Measurements from ENCODE around the gene UTP15.

The UTP15 gene

DNA sequence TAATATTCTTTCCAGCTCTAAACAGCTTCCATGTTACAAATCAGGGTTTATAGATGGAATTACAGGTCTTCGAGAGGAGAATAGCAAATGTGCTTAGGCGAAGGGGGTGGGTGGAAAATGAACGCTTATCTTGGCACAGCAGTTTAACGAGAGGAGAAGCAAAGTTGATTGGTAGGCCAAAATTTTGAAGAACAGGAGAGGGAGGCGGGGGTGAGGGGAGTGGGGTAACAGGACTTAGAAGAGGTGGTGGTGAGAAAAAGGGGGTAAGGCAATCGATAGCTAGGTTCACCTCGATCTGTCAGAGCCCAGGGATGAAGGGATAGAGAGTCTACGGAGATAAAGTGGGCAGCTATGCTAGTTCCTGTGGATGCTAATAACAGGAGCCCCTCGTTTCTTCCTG, 868 bp upstream of the UTP15 start:
- TF ChIP-seq, protein P1, sequence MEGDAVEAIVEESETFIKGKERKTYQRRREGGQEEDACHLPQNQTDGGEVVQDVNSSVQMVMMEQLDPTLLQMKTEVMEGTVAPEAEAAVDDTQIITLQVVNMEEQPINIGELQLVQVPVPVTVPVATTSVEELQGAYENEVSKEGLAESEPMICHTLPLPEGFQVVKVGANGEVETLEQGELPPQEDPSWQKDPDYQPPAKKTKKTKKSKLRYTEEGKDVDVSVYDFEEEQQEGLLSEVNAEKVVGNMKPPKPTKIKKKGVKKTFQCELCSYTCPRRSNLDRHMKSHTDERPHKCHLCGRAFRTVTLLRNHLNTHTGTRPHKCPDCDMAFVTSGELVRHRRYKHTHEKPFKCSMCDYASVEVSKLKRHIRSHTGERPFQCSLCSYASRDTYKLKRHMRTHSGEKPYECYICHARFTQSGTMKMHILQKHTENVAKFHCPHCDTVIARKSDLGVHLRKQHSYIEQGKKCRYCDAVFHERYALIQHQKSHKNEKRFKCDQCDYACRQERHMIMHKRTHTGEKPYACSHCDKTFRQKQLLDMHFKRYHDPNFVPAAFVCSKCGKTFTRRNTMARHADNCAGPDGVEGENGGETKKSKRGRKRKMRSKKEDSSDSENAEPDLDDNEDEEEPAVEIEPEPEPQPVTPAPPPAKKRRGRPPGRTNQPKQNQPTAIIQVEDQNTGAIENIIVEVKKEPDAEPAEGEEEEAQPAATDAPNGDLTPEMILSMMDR (IDR thresholded peaks at IDR 0.05; ENCODE audit: low read depth, low read length): no peak
- DNase-seq (ENCODE audit: extremely low read depth, low read depth): no peak

DNA sequence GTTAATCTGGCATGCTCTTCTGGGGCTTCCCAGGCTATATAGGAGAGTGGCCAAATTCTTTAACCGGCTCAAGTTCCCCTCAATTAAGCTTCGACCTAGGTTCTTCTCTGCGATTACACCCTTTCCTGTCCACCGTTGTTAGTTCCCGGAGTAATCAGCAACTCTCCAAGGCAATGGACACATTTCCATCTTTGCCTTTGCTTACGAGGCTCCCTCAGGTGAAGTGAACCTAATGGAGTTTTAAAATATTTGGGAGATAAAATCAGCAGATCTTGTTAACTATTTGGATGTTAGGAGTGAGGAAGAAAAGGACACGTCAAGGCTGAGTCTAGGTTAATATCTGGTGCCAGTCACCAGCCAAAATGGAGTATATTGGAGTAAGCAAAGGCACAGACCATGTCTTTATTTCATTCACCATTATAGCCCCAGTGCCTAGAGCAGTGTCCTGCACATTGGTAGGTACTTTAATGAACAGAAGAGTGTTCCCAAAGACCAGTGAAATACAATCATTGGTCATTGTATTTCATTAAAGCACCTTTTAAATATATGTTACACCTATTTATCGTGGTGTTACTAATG, 515 bp downstream of the UTP15 start:
- TF ChIP-seq, protein P1 (IDR thresholded peaks at IDR 0.05; ENCODE audit: low read depth, low read length): no peak

DNA sequence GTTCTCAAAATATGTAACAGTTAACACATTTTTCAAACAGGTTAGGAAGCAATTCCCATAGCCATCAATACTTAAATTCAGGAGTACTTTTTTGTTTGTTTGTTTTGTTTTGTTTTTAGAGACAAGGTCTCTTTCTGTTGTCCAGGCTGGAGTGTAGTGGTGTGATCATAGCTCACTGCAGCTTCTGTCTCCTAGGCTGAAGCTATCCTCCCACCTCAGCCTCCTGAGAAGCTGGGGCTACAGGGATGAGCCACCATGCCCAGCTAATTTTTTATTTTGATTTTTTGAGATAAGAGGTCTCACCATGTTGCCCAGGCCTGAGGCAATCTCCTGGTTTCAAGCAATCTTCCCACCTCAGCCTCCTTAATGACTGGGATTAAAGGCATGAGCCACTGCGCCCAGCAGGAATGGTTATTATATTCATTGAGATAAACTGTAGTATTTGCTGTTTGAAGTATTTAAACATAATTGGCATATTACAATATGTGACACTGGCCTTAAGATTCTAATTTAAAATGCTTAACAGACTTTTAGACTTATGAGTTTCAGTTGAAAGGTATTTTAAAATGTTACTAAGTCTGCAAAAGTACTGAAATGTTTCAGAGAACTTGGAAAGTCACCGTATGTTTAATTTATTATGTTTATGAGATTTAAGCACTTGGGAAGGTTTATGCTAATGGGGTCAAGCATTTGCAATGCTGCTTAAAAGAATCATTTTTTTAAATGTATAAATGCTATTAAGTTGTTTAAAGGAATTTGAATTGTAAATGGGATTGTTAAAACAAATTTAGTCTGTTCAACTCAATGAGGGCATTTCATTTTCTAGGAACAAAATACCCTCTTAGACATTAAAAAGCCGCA, 17.0 kb downstream of the UTP15 start:
- DNase-seq (ENCODE audit: extremely low read depth, low read depth): no peak
- TF ChIP-seq, protein P1 (IDR thresholded peaks at IDR 0.05; ENCODE audit: low read depth, low read length): no peak

More for the DNA sequence above, 515 bp downstream of the UTP15 start:
- DNase-seq (ENCODE audit: extremely low read depth, low read depth): no peak

DNA sequence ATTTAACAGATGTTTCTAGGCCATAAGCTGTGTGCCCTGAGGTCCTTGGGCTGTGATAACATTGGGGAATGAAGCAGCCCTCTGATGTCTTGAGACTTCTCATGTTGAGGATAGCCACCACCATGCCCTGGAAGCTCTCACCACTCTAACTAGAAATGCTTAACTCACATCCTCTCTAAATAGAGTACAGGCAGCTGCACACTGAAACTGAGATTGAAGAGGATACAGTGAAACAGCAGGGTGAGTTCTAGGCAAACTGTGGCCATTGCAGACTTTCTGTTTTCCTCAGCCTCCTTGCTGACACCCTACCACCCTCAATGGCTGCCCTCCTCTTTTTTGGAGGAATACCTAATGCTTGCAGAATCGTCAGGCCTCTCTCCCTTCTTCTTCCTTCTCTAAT, 22.4 kb downstream of the UTP15 start:
- TF ChIP-seq, protein P1 (IDR thresholded peaks at IDR 0.05; ENCODE audit: low read depth, low read length): no peak
- DNase-seq (ENCODE audit: extremely low read depth, low read depth): no peak

DNA sequence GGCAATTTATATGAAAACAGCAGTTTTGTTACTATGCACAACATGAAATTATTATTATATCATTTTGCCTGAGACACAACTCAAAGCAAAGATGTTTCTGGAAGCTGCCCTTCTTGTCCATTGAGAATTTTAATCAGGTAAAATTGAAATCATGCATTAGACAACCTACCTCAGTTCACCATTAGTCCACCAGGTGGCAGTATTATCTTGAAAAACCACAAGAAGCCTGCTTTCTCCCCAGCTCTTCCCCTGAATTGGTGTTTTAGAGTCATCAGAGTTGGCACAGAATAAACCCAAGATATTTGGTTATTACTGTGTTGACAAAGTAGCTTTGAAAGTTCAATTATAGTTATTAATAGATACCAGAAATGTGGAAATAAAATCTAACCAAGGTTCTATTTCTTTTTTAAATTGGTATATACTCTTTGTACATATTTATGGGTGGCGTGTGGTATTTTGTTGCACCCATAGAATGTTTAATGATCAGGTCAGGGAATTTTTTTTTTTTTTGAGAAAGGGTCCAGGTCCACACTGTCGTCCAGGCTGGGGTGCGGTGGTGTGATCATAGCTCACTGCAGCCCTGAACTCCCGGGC, 25.7 kb downstream of the UTP15 start:
- peak; percentile 74 for DNase-seq (ENCODE audit: extremely low read depth, low read depth)

DNA sequence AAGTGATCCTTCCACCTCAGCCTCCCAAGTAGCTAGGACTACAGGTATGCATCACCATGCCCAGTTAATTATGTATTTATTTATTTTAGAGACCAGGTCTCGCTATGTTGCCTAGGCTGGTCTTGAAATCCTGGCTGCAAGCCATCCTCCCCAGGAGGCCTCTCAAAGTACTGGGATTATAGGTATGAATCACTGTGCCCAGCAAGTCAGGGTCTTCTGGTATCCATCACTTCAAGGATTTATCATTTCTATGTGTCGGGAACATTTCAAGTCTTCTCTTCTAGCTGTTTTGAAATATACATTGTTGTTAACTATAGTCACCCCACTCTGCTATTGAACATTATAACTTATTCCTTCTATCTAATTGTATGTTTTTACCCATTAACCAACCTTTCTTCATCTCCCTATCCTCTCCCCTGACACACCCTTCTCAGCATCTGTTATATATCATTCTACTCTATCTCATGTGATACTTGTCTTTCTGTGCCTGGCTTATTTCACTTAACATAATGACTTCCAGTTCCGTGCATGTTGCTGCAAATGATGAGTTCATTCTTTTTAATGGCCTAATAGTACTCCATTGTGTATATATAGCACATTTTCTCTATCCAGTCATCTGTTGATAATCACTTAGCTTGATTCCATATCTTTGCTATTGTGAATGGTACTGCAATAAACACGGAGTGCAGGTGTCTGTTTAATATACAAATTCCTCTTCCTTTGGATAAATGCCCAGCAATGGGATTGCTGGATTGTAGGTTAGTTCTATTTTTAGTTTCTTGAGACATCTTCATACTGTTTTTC, 26.4 kb downstream of the UTP15 start:
- DNase-seq (ENCODE audit: extremely low read depth, low read depth): no peak

More for the DNA sequence above, 25.7 kb downstream of the UTP15 start:
- TF ChIP-seq, protein P1 (IDR thresholded peaks at IDR 0.05; ENCODE audit: low read depth, low read length): peak; percentile 55

More for the DNA sequence above, 26.4 kb downstream of the UTP15 start:
- TF ChIP-seq, protein P1 (IDR thresholded peaks at IDR 0.05; ENCODE audit: low read depth, low read length): no peak
